Retina (tissue), 1 donor: ENCODE data around the gene KNL1.
A peak's percentile ranks its signal among the peaks of the same experiment; 100 is the strongest.
"Not testable (repeated sequence)": the region's sequence is repeated elsewhere in the genome, so short reads cannot be mapped to it uniquely, and the experiment has no call there.

Experiments used
- DNase-seq: peaks from one replicate; pipeline ENCODE4 v3.0.0-alpha.2; 2016

Gene KNL1

GRCh38 chr15:40593588-40594428, at the start of gene KNL1:
TSS of gene KNL1 (plus strand) at chr15:40594249. CDS start at chr15:40602932, 8,683 bp downstream.
- peak; percentile 100 for DNase-seq

GRCh38 chr15:40545457-40545856, 48.6 kb upstream of the KNL1 start:
- DNase-seq: no peak

- no peak for DNase-seq
Observed at GRCh38 chr15:40548610-40549009, 45.4 kb upstream of the KNL1 start.

- DNase-seq: no peak
Observed at GRCh38 chr15:40549894-40550293, 44.2 kb upstream of the KNL1 start.

GRCh38 chr15:40550341-40551037, 43.6 kb upstream of the KNL1 start:
- DNase-seq: no peak

GRCh38 chr15:40554161-40554525, 39.9 kb upstream of the KNL1 start:
- DNase-seq: no peak

GRCh38 chr15:40555876-40556275, 38.2 kb upstream of the KNL1 start:
- DNase-seq: no peak

GRCh38 chr15:40558952-40559742, 34.9 kb upstream of the KNL1 start:
- DNase-seq: no peak

GRCh38 chr15:40562691-40563090, 31.4 kb upstream of the KNL1 start:
- DNase-seq: no peak

GRCh38 chr15:40563426-40563825, 30.6 kb upstream of the KNL1 start:
- DNase-seq: no peak

- peak; percentile 93 for DNase-seq
Observed at GRCh38 chr15:40564591-40565332, 29.3 kb upstream of the KNL1 start, which contains the start of gene CCDC32. TSS of gene CCDC32 (minus strand) at chr15:40565042. CDS start at chr15:40563015, 2,027 bp downstream.

- DNase-seq: no peak
Observed at GRCh38 chr15:40565333-40566238, 28.5 kb upstream of the KNL1 start.

- DNase-seq: no peak
Observed at GRCh38 chr15:40567111-40567510, 26.9 kb upstream of the KNL1 start.

GRCh38 chr15:40569129-40569953, 24.7 kb upstream of the KNL1 start, which contains the start of gene RPUSD2:
TSS of gene RPUSD2 (plus strand) at chr15:40569299. CDS start at chr15:40569338, 39 bp downstream.
- peak; percentile 96 for DNase-seq

- no peak for DNase-seq
Observed at GRCh38 chr15:40575113-40575512, 18.9 kb upstream of the KNL1 start.

- DNase-seq: not testable (repeated sequence)
Observed at GRCh38 chr15:40576914-40577313, 17.1 kb upstream of the KNL1 start.

GRCh38 chr15:40578892-40579291, 15.2 kb upstream of the KNL1 start:
- no peak for DNase-seq

- not testable (repeated sequence) for DNase-seq
Observed at GRCh38 chr15:40581796-40582195, 12.3 kb upstream of the KNL1 start.

GRCh38 chr15:40582726-40583246, 11.3 kb upstream of the KNL1 start:
- DNase-seq: no peak

GRCh38 chr15:40584191-40584590, 9.9 kb upstream of the KNL1 start:
- no peak for DNase-seq
